ENCODE results near the gene KMT2C.

GRCh38 chr7:152120776-152121175, 315.0 kb downstream of the KMT2C start:
- no peak for TF ChIP-seq CTCF (IDR thresholded peaks at IDR 0.05)
- TF ChIP-seq ZFX (IDR thresholded peaks at IDR 0.05; ENCODE audit: borderline replicate concordance), result no peak
